Measurements from ENCODE around the gene ZDHHC22. TPM values are rescaled to one million over a fixed set of nuclear protein-coding genes. Genes with fewer than 3 reads are reported as not detected.

The ZDHHC22 gene
- total RNA-seq, 1 donor: not detected

DNA sequence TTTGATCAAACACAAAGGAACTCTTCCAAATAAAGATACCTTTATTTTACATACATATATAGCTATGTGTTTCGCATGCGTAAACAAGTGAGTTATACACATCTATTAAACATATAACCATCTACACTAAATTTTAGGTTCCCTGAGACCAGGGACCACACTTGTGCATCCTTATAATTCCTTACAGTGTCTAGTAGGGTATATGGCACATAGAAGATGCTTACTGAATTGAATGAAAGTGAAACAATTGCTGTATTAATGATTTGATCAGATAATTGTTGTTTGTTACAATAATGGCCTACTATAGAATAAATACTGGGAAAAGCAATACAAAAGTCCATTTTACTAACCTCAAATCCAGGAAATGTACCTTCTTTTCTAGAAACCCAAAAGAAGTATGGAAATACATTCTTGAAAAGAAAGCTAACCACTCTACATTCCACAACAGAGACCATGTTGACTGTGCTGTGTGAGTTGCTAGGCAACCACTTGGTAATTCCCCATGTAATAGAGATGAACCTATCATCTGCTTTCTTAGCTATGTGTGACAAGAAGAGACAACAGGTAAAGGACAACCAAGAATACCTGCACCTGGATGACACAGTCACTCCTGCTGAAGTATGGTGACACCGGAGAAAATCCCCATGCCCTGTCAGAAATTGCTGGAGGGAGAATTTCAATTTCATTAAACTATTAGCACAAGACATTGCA, 55.4 kb downstream of the ZDHHC22 start:
- DNase-seq (ENCODE audit: low read depth in 2 of 3, low spot score in 2 of 3): no peak

- no peak for DNase-seq (ENCODE audit: low read depth in 2 of 3, low spot score in 2 of 3)
Observed at GRCh38 chr14:77085538-77085937, 56.1 kb downstream of the ZDHHC22 start.

DNA sequence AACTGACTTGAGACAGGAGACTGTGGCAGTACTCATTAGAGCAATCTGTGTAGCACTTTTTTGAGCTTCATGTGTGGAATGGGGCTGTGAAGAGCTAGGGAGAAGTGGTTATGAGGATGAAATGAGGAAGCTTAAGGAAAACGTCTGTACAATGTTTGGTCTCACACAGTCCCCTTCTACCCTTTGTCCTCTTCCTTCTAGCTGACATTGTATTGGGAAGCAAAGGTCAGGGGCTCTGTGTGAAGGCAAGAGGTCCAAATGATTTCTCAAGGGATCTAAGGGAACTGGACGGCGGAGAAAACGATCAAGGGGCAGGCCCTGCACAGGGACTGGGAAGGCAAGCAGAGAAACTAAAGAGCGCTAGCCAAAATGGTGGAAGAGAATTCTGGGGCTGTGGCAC, 56.6 kb downstream of the ZDHHC22 start:
- DNase-seq (ENCODE audit: low read depth in 2 of 3, low spot score in 2 of 3): no peak

- no peak for DNase-seq (ENCODE audit: low read depth in 2 of 3, low spot score in 2 of 3)
Observed at GRCh38 chr14:77083082-77083481, 58.5 kb downstream of the ZDHHC22 start.

- no peak for DNase-seq (ENCODE audit: low read depth in 2 of 3, low spot score in 2 of 3)
Observed at GRCh38 chr14:77082356-77082755, 59.2 kb downstream of the ZDHHC22 start.

Other genes with a start within 250 kb of the ZDHHC22 start
- gene IRF2BPL, start 113.1 kb downstream of the ZDHHC22 start, total RNA-seq: 31.5 TPM
- gene CIPC, start 43.5 kb downstream of the ZDHHC22 start, total RNA-seq: 12.4 TPM
- 0.27 TPM for gene TMEM63C, start 40.0 kb upstream of the ZDHHC22 start, total RNA-seq
- not detected for gene NGB, start 129.4 kb upstream of the ZDHHC22 start, total RNA-seq
- gene POMT2, start 179.1 kb upstream of the ZDHHC22 start, total RNA-seq: 7.0 TPM
- 42.0 TPM for gene GSTZ1, start 179.2 kb upstream of the ZDHHC22 start, total RNA-seq
- gene TMED8, start 235.3 kb upstream of the ZDHHC22 start, total RNA-seq: 19.9 TPM
- gene SAMD15, start 235.6 kb upstream of the ZDHHC22 start, total RNA-seq: 0.81 TPM

Measured in hematopoietic multipotent progenitor cell (in vitro differentiated cells).